NT2/D1 (cell line): ENCODE data around the gene CAMK1D.

ENCODE experiments used
- DNase-seq: peaks from one replicate; pipeline ENCODE4 v3.0.0-alpha.2; 2011; ENCODE audit warnings: low read depth, low spot score
- H3K27me3 ChIP-seq: 2 replicates; pipeline ENCODE4 v1.6.0; 2011; ENCODE audit warnings: mild to moderate bottlenecking; ENCODE audit not compliant: insufficient read length, insufficient read depth
- H3K36me3 ChIP-seq: 2 replicates; pipeline ENCODE4 v1.6.1; 2011; ENCODE audit warnings: mild to moderate bottlenecking, low read length, mixed read lengths; ENCODE audit not compliant: insufficient read depth, insufficient read length
- H3K4me1 ChIP-seq: 2 replicates; pipeline ENCODE4 v1.5.1; 2011; ENCODE audit not compliant: insufficient read depth, insufficient read length
- H3K4me3 ChIP-seq: 2 replicates; pipeline ENCODE4 v1.5.1; 2011; ENCODE audit warnings: low read depth; ENCODE audit not compliant: insufficient read length
- H3K9ac ChIP-seq: 2 replicates; pipeline ENCODE4 v1.6.0; 2011; ENCODE audit warnings: low read depth; ENCODE audit not compliant: insufficient read length
- H3K9me3 ChIP-seq: 2 replicates; pipeline ENCODE4 v1.5.1; 2011; ENCODE audit warnings: mild to moderate bottlenecking, low read length; ENCODE audit not compliant: insufficient read depth
- SUZ12 ChIP-seq: IDR thresholded peaks from 2 replicates; pipeline ENCODE4 v1.6.1; 2011; ENCODE audit not compliant: insufficient read length, insufficient read depth; ENCODE audit errors: extremely low read depth
- YY1 ChIP-seq: IDR thresholded peaks from 2 replicates; pipeline ENCODE4 v1.6.1; 2011; ENCODE audit not compliant: insufficient read length, insufficient read depth
- ZNF274 ChIP-seq: IDR thresholded peaks from 2 replicates; pipeline ENCODE4 v1.6.1; 2011; ENCODE audit warnings: mild to moderate bottlenecking, low read depth, low read length

Gene CAMK1D

GRCh38 chr10:12459762-12460161 is 110.4 kb downstream of the CAMK1D start:
- H3K9me3 ChIP-seq, result no peaks in the 10 kb centered on the region
- no peaks in the 10 kb centered on the region for H3K4me1 ChIP-seq
- TF ChIP-seq SUZ12 (no peak), ZNF274 (no peak), YY1 (no peak)
- no peak for DNase-seq
- no peaks in the 10 kb centered on the region for H3K36me3 ChIP-seq
- no peak overlapping the region for H3K4me3 ChIP-seq
- H3K9ac ChIP-seq, result no peak overlapping the region
- no peaks in the 10 kb centered on the region for H3K27me3 ChIP-seq

- DNase-seq, result no peak
- Histone ChIP-seq H3K27me3 (no peaks in the 10 kb centered on the region), H3K9ac (no peak overlapping the region), H3K36me3 (no peaks in the 10 kb centered on the region), H3K4me3 (no peak overlapping the region), H3K9me3 (no peaks in the 10 kb centered on the region), H3K4me1 (no peaks in the 10 kb centered on the region)
- TF ChIP-seq ZNF274, result no peak
- no peak for TF ChIP-seq YY1
- TF ChIP-seq SUZ12, result no peak
Observed at GRCh38 chr10:12463459-12463838, 114.1 kb downstream of the CAMK1D start.

- no peak overlapping the region for H3K9ac ChIP-seq
- no peak for DNase-seq
- H3K4me1 ChIP-seq, result peaks cover 2% of the 10 kb centered on the region
- TF ChIP-seq SUZ12 (no peak), ZNF274 (no peak), YY1 (no peak)
- no peaks in the 10 kb centered on the region for H3K36me3 ChIP-seq
- H3K4me3 ChIP-seq, result no peak overlapping the region
- H3K27me3 ChIP-seq, result no peaks in the 10 kb centered on the region
- no peaks in the 10 kb centered on the region for H3K9me3 ChIP-seq
Observed at GRCh38 chr10:12465385-12466136, 116.2 kb downstream of the CAMK1D start.

DNA sequence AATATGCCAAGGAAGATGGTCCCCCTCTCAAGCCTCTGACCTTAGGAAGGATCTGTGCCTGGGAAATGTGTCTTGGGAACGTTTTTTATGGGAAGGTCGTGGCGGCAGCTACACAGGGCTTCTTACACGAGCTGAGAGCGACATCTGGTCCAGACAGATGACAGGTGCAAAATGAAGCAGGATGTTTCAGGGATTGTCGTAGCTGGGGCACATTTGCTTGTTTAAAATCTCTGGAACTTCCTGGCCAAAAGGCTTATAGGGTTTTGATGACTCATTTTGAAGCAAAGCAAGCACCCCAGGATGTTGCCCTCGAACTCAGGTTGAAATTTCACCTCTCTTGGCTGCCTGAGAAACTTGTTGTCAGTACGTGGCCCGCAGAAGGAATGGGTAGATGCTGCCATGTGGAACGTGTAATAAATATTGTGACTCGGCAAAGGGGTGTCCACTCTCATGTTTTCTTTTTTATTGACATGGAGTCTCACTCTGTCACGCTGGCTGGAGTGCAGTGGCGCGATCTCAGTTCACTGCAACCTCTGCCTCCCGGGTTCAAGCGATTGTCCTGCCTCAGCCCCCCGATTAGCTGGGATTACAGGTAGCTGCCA is 117.5 kb downstream of the CAMK1D start:
- TF ChIP-seq SUZ12 (no peak), ZNF274 (no peak), YY1 (no peak)
- no peak overlapping the region for H3K9ac ChIP-seq
- DNase-seq, result no peak

DNA sequence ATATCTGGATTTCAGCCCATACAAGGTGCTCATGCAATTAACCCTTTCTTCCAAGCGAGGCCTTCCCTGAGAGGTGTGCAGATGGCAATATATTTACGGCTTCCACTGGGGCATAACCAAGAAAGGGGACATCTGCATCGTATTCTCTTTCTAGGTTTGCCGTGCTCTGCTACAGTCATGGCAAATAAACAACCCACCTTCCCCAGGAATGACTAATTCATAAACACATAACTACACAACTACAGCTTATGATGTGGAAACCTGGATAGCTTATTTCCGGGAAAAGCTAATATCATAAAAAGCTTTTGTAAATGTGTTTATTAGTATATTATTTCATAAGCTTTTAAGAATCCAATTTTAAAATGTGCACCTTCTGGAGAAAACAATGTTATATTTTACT is 120.0 kb downstream of the CAMK1D start:
- no peak overlapping the region for H3K9ac ChIP-seq
- H3K9me3 ChIP-seq, result no peaks in the 10 kb centered on the region
- DNase-seq, result no peak
- peaks cover 2% of the 10 kb centered on the region for H3K4me1 ChIP-seq
- H3K36me3 ChIP-seq, result no peaks in the 10 kb centered on the region
- no peaks in the 10 kb centered on the region for H3K27me3 ChIP-seq
- no peak overlapping the region for H3K4me3 ChIP-seq
- no peak for TF ChIP-seq SUZ12
- no peak for TF ChIP-seq ZNF274
- TF ChIP-seq YY1, result no peak

More for the DNA sequence above, 117.5 kb downstream of the CAMK1D start:
- no peaks in the 10 kb centered on the region for H3K27me3 ChIP-seq
- no peaks in the 10 kb centered on the region for H3K36me3 ChIP-seq
- H3K4me1 ChIP-seq, result peaks cover 2% of the 10 kb centered on the region
- H3K9me3 ChIP-seq, result no peaks in the 10 kb centered on the region
- no peak overlapping the region for H3K4me3 ChIP-seq

- no peaks in the 10 kb centered on the region for H3K27me3 ChIP-seq
- DNase-seq, result no peak
- H3K9ac ChIP-seq, result no peak overlapping the region
- no peaks in the 10 kb centered on the region for H3K9me3 ChIP-seq
- peaks cover 2% of the 10 kb centered on the region for H3K4me1 ChIP-seq
- H3K4me3 ChIP-seq, result no peak overlapping the region
- H3K36me3 ChIP-seq, result no peaks in the 10 kb centered on the region
- no peak for TF ChIP-seq ZNF274
- TF ChIP-seq YY1, result no peak
- TF ChIP-seq SUZ12, result no peak
Observed at GRCh38 chr10:12470719-12471118, 121.4 kb downstream of the CAMK1D start.

DNA sequence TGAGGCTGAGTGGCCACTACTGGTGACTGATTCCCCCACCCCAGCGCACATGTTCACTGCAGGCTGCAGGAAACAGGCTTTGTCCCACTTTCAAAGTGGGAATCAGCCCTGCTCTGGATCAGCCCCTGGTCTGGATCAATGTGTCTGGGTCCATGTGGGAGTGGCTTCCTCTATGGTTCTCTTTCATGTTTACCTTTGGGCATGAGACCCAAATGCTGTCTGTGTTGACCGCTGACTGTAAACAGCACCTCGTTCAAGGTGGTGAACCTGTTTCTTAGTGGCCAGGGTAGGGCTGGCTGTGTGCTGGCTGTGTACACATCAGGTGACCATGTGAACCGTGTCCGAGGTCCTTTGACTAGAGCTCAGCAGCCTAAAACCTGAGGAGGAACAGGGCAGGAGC is 121.8 kb downstream of the CAMK1D start:
- TF ChIP-seq SUZ12 (no peak), ZNF274 (no peak)
- Histone ChIP-seq H3K36me3 (no peaks in the 10 kb centered on the region), H3K27me3 (no peaks in the 10 kb centered on the region), H3K4me3 (no peak overlapping the region), H3K9ac (no peak overlapping the region), H3K4me1 (peaks cover 2% of the 10 kb centered on the region), H3K9me3 (no peaks in the 10 kb centered on the region)
- DNase-seq, result no peak

DNA sequence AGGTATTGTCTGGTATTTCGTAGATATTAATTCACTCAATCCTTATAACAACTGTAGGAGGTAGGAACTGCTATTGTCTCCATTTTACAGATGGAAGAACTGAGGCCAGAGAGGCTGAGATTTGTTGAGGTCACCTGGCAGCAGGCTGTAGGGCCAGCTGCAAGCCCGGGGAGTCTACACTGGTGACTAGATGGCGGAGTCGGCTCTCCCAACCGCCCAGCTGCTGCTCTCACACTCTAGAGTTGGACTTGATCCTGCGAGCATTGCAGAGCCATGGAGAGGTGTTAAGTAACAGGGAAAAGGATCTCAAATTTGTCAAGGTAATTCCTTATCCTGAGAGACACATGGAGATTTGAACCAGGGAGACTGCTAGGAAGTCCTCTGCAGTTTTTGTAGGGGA is 124.1 kb downstream of the CAMK1D start:
- Histone ChIP-seq H3K4me1 (peaks cover 2% of the 10 kb centered on the region), H3K4me3 (no peak overlapping the region), H3K9ac (no peak overlapping the region), H3K36me3 (no peaks in the 10 kb centered on the region), H3K9me3 (no peaks in the 10 kb centered on the region), H3K27me3 (no peaks in the 10 kb centered on the region)
- DNase-seq, result no peak
- no peak for TF ChIP-seq SUZ12
- TF ChIP-seq YY1, result no peak
- no peak for TF ChIP-seq ZNF274
